Psoas muscle (tissue), 8 donors: ENCODE data around the gene KDM2B. TPM values are rescaled to one million over a fixed set of nuclear protein-coding genes. Genes with fewer than 3 reads are reported as not detected.

Experiments used
- ATAC-seq, 4 donors: fragments of 200-7000 bp; cut with Tn5 transposase; one replicate each; pipeline ENCODE4 v1.9.1; 2020; ENCODE audit warnings: moderate library complexity in 3 of 4, mild to moderate bottlenecking in 2 of 4
- DNase-seq, 2 donors: peaks; one replicate each; pipeline ENCODE4 v3.0.0-alpha.2; 2020
- H3K27ac ChIP-seq: fragments of 200-600 bp; one replicate; pipeline ENCODE4 v1.8.0; 2022
- H3K27me3 ChIP-seq, 3 donors: fragments of 200-600 bp in 1 of 3; one replicate each; pipeline versions ENCODE4 v1.6.1 to v1.8.0; 2013 to 2022; ENCODE audit warnings: low read length in 2 of 3, mild to moderate bottlenecking in 2 of 3, moderate library complexity in 1 of 3; ENCODE audit not compliant: insufficient read depth in 3 of 3
- H3K36me3 ChIP-seq, 2 donors: fragments of 200-600 bp in 1 of 2; one replicate each; pipeline versions ENCODE4 v1.6.1 to v1.8.0; 2013 to 2022; ENCODE audit warnings: low read depth in 1 of 2, mild to moderate bottlenecking in 1 of 2, moderate library complexity in 1 of 2; ENCODE audit not compliant: insufficient read depth in 1 of 2
- H3K4me1 ChIP-seq: fragments of 200-600 bp; one replicate; pipeline ENCODE4 v1.8.0; 2022
- H3K4me3 ChIP-seq: fragments of 200-600 bp; one replicate; pipeline ENCODE4 v1.8.0; 2022; ENCODE audit warnings: mild to moderate bottlenecking
- H3K9me3 ChIP-seq: fragments of 200-600 bp; one replicate; pipeline ENCODE4 v1.8.0; 2022
- CTCF ChIP-seq: fragments of 200-600 bp; IDR thresholded peaks from one replicate; pipeline ENCODE4 v1.8.0; 2022; ENCODE audit warnings: antibody characterized with exemption
- WGBS, 3 donors: extraction: QIAGEN DNeasy Blood & Tissue Kit; methylation state at CpG; one replicate each; pipeline versions ENCODE4 v1.1.6 to v1.1.7; 2013; 5-methylcytosine and 5-hydroxymethylcytosine counted together
- intact Hi-C, 2 donors: fragments of 100-400 bp; cut with DNase I; formaldehyde crosslinking; loops; one replicate each; pipeline versions ENCODE4 v1.11.0 to v1.14.2; 2022
- polyA plus RNA-seq, 3 donors: library from polyadenylated mRNA; stranded (reverse); fragments of 200-250 nt; gene quantifications; one replicate each; pipeline ENCODE4 v1.2.3, GENCODE V29; 2013
- total RNA-seq, 4 donors: library from RNA; stranded (reverse); fragmentation: NEBNext Ultra II Directional in 2 of 4; extraction: Animal tissue kit (Norgen Biotek cat#: 25700) in 2 of 4; gene quantifications; one replicate each; pipeline versions ENCODE4 v1.2.1 to v1.2.4, GENCODE V29; 2021 to 2023
- donor health status: healthy with polysubstance abuse.
- donor health status: DM: no; HTN: no; CAD: no; lungs with moderate emphysema.
- donor health status: Bipolar disorder and iron deficiency.
- donor health status: healthy.
- donor health status: DM: yes; HTN: yes; CAD: no.
- donor health status: DM: no; HTN: no; CAD: no.
- donor health status: DM: no; HTN: no; CAD: no.
- donor health status: DM: yes; HTN: yes; CAD: no.

KDM2B gene
- total and polyA plus RNA-seq, 7 donors: 6.3 to 11.5 (median 9.9) TPM

GRCh38 chr12:121475279-121475678 is 105.5 kb downstream of the KDM2B start:
- intact Hi-C loops: no loop called here
- WGBS, 3 donors: 93 to 97% (median 96%) methylated on average over 2 of the region's 2 CpGs
- H3K9me3 ChIP-seq: no peaks in the 10 kb centered on the region

GRCh38 chr12:121472150-121472905 is 108.5 kb downstream of the KDM2B start:
- Histone ChIP-seq H3K36me3 (no peaks in the 10 kb centered on the region), H3K4me3 (no peak overlapping the region), H3K27ac (no peak overlapping the region), H3K9me3 (no peaks in the 10 kb centered on the region), H3K4me1 (peaks cover 4% of the 10 kb centered on the region), H3K27me3 (no peaks in the 10 kb centered on the region)
- ATAC-seq: no peak
- 89 to 90% (median 90%) methylated on average over 7 of the region's 7 CpGs for WGBS, 3 donors
- no peak for TF ChIP-seq CTCF
- intact Hi-C loops: no loop called here
- no peak for DNase-seq

More at GRCh38 chr12:121475279-121475678, 105.5 kb downstream of the KDM2B start:
- no peak for TF ChIP-seq CTCF
- H3K36me3 ChIP-seq: no peaks in the 10 kb centered on the region
- no peaks in the 10 kb centered on the region for H3K4me1 ChIP-seq
- no peak for ATAC-seq
- no peak overlapping the region for H3K4me3 ChIP-seq
- no peaks in the 10 kb centered on the region for H3K27me3 ChIP-seq
- no peak for DNase-seq
- no peak overlapping the region for H3K27ac ChIP-seq

- no peak overlapping the region for H3K27ac ChIP-seq
- peaks cover 9% of the 10 kb centered on the region for H3K4me1 ChIP-seq
- H3K27me3 ChIP-seq: no peaks in the 10 kb centered on the region
- no peaks in the 10 kb centered on the region for H3K36me3 ChIP-seq
- no peak for DNase-seq
- intact Hi-C loops: no loop called here
- H3K4me3 ChIP-seq: no peak overlapping the region
- no peak for TF ChIP-seq CTCF
- no peaks in the 10 kb centered on the region for H3K9me3 ChIP-seq
- WGBS, 3 donors: 75 to 83% (median 78%) methylated on average over 2 of the region's 2 CpGs
- no peak for ATAC-seq
Observed at GRCh38 chr12:121470751-121471150, 110.1 kb downstream of the KDM2B start.

- 14 to 42% (median 28%) methylated on average over 4 of the region's 4 CpGs for WGBS, 3 donors
- Histone ChIP-seq H3K9me3 (no peaks in the 10 kb centered on the region), H3K27me3 (no peaks in the 10 kb centered on the region), H3K4me3 (no peak overlapping the region), H3K4me1 (peaks cover 11% of the 10 kb centered on the region), H3K36me3 (no peaks in the 10 kb centered on the region), H3K27ac (no peak overlapping the region)
- DNase-seq (no peak), ATAC-seq (no peak)
- no peak for TF ChIP-seq CTCF
- intact Hi-C loops: no loop called here
Observed at GRCh38 chr12:121468499-121468801, 112.4 kb downstream of the KDM2B start.
